Activated CD8-positive, alpha-beta memory T cell treated with anti-CD3 and anti-CD28 coated beads for 1 hour (primary cell): Measurements from ENCODE around the gene FAM20B.

ENCODE experiments used
- DNase-seq, 2 donors: peaks; one replicate each; pipeline ENCODE4 v3.0.0-alpha.2; 2020; ENCODE audit warnings: low read depth in 1 of 2; ENCODE audit errors: extremely low read depth in 1 of 2

FAM20B gene

DNA sequence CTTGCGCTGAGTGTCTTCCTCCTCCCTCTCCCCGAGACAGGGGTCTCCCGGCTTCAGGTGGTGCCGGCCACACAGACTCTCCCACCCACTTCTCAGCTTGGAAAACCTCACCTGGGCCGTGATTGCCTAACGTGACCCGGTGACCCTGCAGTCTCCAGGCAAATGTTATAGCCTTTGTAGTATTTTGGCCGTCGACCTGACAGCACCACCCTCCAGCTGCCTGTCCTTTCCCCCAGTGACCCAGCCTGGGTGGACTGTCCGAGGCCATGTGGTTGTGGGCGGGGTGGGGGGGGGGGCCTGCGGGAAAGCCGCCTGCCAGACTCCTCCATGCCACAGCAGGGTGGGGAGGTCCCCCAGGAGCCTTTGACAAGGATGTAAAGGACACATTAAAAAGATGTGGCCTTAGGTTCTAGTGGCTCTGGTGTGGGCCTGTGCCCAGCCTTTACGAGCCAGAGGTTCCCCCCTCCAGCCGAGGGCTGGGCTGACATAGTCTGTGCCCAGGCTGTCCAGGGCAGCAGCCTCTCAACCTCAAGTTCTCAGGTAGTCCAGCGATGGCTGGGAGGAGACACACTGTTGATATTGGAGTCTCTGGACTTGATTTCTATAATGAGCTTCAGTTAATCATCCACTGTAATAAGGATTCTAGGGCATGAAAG, 64.3 kb downstream of the FAM20B start:
- no peak for DNase-seq

DNA sequence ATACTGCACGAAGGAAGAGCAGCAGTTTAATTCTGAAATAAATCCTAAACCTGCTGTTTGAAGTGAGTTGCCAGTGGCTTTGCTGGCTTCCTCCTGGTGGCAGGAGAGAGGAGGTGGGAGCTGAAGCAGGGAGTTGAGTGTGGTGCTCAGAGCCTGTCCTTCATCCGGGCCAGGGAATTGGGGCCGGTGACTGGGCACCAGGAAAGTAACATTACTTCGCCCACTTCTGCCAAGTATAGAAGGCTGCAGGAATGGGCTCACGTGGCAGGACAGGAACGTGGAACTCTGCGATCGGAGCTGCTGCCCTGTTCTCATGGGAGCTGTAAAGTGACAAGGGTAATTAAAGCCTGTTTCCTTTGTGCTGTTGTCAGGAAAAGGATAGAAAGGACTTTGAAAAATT, 64.8 kb downstream of the FAM20B start:
- no peak for DNase-seq

DNA sequence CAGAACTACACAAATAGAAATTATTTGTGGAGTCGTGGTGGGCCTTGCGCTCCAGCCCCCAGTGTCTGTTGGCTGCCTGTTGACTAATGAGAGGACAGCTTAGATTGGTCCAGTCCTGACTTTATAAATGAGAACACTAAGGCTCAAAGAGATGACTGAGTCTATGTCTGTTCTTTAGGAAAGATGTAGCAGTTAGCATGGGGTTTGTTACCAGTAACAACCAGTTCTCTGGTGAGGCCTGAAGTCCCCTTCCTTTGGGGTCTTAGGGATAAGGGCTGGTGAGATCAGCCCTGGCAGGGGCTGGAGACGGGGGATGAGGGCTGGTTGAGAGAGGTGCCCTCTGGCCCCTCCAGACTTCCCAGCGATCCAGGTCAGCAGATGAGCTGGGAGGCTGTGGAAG, 65.2 kb downstream of the FAM20B start:
- DNase-seq: no peak

DNA sequence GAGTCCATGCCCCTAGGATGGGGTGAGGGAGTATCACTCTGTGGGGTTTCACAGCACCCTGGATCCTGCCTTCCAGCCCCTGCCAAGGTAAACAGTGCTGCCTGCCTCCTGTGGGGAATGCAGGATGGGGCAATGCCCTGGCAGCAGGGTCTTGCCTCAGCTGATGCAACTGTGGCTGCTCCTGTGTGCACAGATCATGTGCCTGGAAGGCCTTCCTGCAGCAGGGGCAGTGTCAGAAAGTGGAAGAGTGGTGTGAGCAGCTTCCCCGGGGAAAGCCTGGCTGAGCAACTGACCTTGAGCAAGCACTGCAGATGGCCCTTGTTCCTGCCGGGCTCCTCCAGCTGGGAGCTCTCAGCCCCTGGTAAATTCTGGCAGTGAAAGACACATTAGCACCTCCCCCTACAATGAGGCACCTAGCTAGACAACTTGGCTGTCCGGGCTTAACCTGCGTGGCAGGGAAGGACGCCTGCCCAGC, 66.0 kb downstream of the FAM20B start:
- no peak for DNase-seq

DNA sequence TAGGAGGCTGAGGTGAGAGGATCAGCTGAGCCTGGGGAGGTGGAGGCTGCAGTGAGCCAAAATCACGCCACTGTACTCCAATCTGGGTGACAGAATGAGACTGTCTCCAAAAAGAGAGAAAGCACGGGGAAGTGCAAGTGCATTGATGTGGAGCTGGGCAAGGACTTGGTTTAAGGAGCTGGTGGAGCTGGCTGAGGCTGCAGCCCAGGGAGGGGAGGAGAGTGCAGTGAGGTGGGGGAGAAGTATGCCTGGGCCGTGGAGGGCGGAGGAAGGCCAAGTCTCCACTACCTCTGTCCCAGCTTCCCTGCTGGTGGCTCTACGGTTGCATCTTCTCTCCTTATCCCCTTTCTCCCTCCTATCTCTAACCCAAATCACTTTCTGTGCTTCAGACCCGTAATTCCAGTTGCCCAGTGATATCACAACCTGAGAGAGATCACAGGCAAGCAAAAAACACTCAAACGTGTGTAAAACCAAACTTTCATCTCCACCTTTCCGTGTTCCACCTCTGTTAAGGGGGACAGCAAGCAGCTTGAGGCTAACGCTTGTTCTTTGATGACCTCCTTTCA, 67.3 kb downstream of the FAM20B start:
- no peak for DNase-seq

DNA sequence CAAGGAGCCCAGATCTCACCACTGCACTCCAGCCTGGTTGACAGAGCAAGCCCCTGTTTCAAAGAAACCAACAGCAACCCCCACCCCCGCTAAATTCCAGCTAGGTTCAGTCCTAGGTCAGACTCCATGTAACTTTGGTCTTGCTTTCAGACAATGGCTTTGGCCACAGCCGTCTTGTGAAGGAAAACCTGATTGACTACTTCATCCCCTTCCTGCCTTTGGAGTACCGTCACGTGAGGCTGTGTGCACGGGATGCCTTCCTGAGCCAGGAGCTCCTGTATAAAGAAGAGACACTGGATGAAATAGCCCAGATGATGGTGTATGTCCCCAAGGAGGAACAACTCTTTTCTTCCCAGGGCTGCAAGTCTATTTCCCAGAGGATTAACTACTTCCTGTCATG, 69.1 kb downstream of the FAM20B start:
- no peak for DNase-seq

DNA sequence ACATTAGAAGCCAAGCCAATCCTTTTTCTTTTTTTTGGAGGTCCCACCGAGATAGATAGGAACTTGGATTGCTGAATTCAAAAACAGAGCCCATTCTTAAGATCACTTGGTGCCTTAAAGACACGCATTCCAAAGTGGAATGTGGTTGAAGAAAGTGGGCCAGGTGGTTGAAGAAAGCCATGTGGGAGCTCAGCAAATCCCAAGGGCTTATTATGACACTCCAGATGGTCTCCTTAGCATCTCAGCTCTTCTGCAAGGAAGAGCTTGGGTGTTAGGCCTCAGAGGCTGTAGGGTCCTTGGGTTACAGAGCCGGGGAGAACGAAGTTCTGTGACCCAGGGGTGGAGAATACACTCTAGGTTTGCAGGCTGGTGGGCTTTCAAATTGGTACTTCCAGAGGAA, 69.7 kb downstream of the FAM20B start:
- DNase-seq: no peak

DNA sequence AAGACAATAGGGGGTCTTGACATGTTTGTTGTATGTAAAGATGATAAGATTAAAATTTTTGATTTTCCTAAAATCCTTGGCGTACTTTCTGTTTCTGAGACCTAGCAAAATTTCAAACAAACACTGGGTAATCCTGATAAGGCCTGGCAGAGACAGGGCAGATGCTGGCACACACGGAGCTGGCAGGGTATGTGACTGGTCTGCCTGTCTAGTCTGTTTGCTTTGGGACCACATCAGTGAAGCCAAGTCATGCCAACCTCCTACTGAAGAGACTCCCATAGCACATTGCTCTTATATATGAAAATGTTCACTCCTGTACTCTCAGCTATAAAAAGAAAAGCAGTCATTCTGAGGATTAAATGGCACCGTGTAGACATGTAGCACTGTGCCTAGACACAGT, 70.2 kb downstream of the FAM20B start:
- DNase-seq: no peak

DNA sequence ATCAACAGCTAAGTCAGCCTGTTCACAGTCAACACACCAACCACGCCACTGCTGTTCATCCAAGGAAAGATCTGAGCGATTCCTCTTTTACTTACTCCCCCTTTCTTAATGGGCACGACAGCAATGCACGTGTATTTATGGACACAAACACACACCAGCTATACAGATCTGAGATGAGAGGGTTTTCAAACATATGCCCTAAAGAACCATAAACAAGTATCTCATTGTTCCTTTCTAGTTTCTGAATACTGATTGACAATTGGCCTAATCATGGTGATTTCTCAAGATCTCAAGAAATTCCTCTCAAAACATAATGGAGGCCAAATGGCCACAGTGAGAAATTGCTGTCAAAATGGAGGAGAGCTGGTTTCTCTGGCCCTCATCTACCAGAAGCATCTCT, 74.2 kb downstream of the FAM20B start:
- DNase-seq: no peak

DNA sequence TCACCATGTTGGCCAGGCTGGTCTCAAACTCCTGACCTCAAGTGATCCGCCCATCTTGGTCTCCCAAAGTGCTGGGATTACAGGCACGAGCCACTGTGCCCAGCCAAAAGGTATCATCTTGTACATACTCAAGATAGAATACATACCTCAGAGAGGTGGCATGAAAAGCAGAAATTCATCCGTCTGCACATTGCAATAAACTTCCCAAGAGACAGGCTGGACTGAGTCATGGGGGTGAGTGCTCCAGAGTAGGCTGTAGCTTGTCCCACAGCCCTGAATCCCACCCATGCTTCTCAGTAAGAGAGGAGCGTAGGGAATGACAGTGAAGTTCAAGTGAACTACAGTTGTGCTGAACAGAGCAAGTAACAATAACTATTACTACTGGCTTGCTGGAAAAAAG, 75.9 kb downstream of the FAM20B start:
- no peak for DNase-seq

DNA sequence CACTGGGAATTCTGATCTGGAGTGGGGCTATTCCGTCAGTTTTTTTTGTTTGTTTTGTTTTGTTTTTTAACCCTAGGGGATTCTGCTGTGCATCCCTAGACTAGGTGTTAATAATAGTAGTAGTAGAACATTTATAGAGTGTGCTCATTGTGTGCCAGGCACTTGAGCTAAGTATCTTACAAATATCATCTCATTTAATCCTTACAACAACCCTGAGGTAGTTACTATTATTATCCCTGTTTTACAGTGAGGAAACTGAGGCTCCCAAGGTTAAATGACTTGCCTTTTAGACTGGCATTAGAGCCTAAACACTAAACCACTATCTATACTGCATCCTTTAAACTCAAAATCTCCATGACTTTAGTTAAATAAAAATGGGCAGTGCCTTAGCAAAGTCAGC, 78.3 kb downstream of the FAM20B start:
- no peak for DNase-seq

DNA sequence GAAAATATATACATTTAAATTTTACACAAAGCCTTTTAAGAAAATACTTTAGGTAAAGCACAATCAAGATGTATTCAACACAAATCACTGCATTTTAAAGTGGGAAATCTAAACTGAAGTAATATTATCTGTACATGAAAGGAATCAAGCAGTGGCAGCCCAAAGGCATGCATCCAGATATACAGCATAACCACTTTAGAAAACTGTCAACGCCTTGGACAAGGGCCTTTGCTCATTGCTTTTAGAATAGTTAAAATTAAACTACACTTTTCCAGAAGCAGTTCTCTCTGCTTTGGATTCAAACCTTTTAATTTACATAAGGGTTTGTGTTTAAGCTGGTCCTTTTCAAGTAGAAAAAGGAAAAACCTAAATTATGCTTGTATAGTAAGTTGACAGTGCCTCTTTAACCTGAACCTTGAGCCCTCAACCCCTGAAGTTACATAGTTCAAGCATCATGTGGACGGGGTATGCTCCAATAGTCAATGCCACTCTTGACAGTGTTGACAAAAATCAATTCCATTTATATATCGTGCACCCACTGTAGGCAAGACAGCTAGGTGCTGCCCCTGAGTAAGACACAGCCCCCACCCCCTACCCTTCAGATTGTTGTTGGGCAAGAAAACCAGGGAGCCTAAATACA, 79.0 kb downstream of the FAM20B start:
- no peak for DNase-seq

DNA sequence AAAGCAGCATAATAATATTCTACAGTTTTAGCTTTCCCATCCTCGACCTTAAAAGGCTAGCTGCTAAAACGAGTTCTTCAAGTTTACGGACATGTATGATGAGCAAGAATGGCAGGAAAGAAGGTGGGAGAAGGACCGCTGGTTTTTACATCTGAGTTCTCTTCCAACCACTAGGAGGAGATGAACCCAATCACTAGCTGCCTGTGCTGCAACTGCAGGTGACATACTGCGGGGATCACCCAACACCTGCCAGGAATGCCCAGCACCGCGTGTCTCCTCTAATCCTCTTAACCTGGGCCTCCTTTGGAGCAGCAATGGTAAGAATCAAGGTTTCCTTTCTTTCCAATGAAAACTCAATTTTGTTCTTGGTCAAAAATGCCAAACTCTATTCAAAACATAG, 79.7 kb downstream of the FAM20B start:
- DNase-seq: no peak

DNA sequence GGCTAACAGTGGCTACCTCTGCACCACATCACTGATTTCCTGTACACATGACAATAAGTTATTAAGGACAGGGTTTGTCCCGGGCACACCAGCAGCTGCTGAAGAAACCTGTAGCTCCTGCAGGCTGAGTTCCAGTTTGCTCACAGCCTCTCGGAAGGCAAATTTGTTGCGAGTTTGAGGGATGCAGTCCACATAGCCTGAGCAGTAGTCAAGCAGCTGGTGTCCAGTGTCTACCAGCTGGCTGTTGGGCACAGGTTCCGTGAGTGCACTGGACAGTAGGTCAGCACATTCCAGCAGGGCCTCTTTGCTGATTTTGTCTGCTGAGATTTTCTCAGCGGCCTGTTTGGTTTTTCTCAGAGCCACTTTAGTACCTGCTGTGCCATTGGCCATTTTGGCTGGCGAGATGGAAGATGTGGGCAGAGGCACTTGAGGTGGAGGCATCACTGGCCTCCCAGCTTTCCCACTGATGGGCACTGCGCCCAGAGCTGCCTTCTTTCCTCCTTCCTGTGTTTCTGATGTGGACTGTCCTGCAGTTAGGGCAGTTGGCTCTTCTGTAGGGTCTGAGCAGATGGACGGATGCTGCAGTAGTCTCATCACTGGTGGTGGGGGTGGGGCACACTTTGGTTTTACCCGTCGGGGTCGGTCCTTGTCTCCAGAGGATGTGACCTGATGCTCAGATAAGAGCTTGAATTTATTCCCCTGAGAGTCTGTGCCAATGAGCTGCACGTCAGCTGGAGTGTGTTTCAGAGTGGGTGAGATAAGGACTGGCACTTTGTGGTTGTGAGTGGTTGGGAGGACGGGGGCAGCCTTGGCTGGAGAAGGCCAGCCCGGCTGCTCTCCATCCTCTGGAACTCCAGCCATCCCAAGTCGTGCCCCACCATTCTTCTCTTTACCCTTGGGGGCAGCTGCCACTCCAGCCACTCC, 82.3 kb downstream of the FAM20B start:
- DNase-seq: no peak

DNA sequence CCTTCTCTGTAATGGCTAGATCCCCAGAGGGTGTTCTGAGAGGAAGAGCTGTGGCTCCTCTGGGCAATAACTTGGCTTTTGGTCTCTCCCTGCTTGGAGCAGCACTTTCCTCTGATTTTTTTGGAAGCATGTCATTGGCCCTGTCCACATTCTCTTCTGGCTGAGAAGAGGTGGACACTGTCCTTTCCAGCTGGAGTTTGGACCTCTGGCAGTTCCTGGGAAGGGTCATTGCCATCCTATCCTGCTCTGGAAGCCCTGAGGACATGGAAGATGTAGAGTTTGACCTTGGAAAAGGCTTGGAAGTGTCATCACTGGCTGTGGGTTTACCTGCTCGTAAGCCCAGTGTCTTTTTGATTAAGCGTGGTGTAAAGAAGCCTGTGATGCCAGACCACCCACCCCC, 83.0 kb downstream of the FAM20B start:
- DNase-seq: no peak

DNA sequence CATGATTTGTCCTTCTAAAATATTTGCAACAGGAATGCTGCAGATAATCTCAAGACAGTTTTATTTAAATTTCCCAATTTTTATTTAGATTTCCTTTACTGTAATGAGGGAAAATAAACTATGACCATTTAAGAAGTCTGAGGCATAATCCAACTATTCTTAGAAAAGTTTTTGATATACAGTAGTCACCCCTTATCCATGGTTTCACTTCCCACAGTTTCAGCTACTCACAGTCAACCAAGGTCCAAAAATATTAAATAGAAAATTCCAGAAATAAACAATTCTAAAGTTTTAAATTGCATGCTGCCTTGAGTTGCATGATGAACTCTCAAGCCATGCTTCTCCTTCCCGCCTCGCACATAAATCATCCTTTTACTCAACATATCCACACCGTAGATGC, 89.5 kb downstream of the FAM20B start:
- DNase-seq: no peak

DNA sequence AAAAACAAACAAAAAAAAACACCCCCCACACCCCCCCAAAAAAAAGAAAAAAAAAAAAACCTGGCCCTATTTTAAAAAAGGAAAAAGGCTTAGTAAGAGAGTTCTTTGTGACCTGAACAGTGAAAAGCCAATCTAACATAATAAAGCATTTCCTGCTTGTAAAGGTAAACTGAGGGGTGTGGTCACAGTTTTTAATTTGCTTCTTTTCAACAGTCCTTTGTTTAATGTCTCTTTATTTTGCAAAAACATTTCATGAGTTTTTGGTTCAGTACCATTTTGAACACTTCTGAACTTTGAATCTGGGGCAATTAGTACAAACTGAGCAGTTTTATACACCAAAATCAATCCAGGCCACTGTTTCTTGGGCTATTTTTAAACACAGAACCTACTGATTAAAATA, 93.8 kb downstream of the FAM20B start:
- no peak for DNase-seq

DNA sequence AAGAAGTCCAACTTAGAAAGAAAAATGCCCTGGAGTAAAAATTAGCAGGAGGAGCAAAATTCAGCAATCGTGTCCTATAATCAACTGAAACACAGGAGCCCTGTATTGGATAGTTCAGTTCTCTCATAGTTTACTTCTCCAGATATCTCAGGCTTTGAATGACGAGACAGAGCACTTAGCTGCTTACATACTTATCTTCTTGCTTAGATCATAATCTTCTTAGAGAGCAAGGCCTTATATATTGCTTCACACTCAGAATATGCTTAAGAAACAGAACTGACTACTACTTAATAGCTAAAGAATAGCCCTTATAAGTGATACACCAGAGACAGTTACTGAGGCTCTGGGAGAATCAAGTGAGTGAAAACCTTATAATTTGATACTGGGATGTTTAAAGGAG, 95.0 kb downstream of the FAM20B start:
- DNase-seq: no peak

DNA sequence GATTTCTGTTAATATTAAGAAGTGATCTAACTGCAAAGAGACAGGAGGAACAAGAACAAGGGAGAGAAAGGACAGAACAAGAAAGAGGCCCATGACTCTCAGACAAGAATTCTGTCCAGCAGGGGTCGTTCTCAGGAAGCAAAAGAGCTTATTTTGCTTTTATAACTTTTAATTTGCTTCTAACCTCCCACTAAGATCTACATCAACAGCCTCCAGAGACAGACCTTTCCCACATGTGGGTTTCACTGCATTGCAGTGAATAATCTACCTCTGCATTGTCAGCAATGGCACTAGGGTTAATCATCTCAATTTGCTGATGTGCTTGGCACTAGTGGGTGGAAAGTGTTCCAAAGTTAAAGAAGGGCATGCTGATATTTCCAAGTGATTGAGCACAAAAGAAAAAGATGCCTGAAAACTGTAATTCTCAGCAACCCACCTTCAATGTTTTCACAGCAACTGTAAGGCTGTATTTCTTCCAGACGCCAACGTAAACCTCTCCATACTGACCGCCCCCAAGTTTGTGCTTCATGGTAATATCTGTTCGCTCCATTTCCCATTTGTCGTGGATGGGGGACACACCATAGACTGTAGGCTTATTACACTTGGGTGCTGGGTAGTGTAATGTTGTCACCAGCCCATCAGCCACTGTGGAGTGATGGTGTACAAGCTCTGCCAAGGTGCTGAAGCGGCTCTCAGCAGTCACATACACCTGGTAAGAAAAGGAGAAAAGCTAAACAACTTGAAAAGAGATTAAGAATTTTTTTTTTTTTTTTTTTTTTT, 95.7 kb downstream of the FAM20B start:
- no peak for DNase-seq

DNA sequence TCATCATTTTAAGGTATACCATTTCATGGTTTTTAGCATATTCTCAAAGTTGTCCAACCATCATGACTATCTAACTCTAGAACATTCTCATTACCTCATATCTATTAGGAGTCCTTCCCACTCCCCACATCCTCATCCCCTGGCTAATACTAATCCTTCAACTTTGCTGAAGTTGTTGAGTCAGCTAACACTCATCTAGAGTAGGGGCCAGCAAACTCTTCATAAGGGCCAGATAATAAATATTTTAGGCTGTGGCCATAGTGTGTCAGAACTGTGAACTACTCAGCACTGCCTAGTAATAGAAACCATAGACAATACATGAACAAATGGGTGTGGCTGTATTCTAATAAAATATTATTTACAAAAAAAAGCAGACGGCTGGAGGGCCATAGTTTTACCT, 99.2 kb downstream of the FAM20B start:
- no peak for DNase-seq
